Heart left ventricle (tissue), 16 donors: ENCODE data around the gene AJUBA. TPM values are rescaled to one million over a fixed set of nuclear protein-coding genes. Genes with fewer than 3 reads are reported as not detected.
A peak's percentile ranks its signal among the peaks of the same experiment; 100 is the strongest.

Source experiments
- ATAC-seq, 4 donors: fragments of 200-7000 bp; cut with Tn5 transposase; one replicate each; pipeline ENCODE4 v1.9.1; 2020 to 2022; ENCODE audit warnings: moderate library complexity in 4 of 4, mild to moderate bottlenecking in 3 of 4, moderate number of reproducible peaks in 1 of 4
- DNase-seq, 5 donors: peaks; one replicate each; pipeline ENCODE4 v3.0.0-alpha.2; 2020
- H3K27ac ChIP-seq, 12 donors: fragments of 200-600 bp; sonication (generic) in 4 of 12; one replicate each; pipeline versions ENCODE4 v1.5.0 to v1.8.0; 2016 to 2022; ENCODE audit warnings: mild to moderate bottlenecking in 2 of 12
- H3K27me3 ChIP-seq, 9 donors: fragments of 200-600 bp; sonication (generic) in 2 of 9; one replicate each; pipeline versions ENCODE4 v1.5.1 to v1.8.0; 2016 to 2022; ENCODE audit warnings: mild to moderate bottlenecking in 3 of 9
- H3K36me3 ChIP-seq, 9 donors: fragments of 200-600 bp; sonication (generic) in 2 of 9; one replicate each; pipeline versions ENCODE4 v1.5.0 to v1.8.0; 2018 to 2022; ENCODE audit warnings: mild to moderate bottlenecking in 2 of 9
- H3K4me1 ChIP-seq, 12 donors: fragments of 200-600 bp; sonication (generic) in 4 of 12; one replicate each; pipeline versions ENCODE4 v1.5.0 to v1.8.0; 2016 to 2022; ENCODE audit warnings: mild to moderate bottlenecking in 3 of 12
- H3K4me3 ChIP-seq, 12 donors: fragments of 200-600 bp; sonication (generic) in 4 of 12; one replicate each; pipeline versions ENCODE4 v1.5.0 to v1.8.0; 2017 to 2022; ENCODE audit warnings: mild to moderate bottlenecking in 9 of 12, moderate library complexity in 4 of 12
- H3K9me3 ChIP-seq, 12 donors: fragments of 200-600 bp; sonication (generic) in 4 of 12; one replicate each; pipeline versions ENCODE4 v1.5.0 to v1.8.0; 2016 to 2022; ENCODE audit warnings: mild to moderate bottlenecking in 1 of 12
- POLR2A ChIP-seq, 2 donors: fragments of 450-650 bp; IDR thresholded peaks; one replicate each; pipeline ENCODE4 v1.6.1; 2017; ENCODE audit warnings: antibody characterized with exemption in 2 of 2, mild to moderate bottlenecking in 2 of 2, moderate library complexity in 2 of 2
- whole genome bisulfite sequencing, 4 donors: extraction: QIAGEN DNeasy Blood & Tissue Kit in 2 of 4; methylation state at CpG; one replicate each; pipeline versions ENCODE4 v1.1.5 to v1.1.7; 2013 to 2018; 5-methylcytosine and 5-hydroxymethylcytosine counted together
- intact Hi-C, 10 donors: fragments of 100-400 bp; cut with DNase I; formaldehyde crosslinking; loops; one replicate each; pipeline versions ENCODE4 v1.11.1 to v1.14.2; 2022
- polyA plus RNA-seq, 2 donors: library from polyadenylated mRNA; stranded (reverse); fragments of 200-250 nt; gene quantifications; one replicate each; pipeline ENCODE4 v1.2.3, GENCODE V29; 2013
- total RNA-seq, 9 donors: library from RNA; depleted of rRNA in 2 of 9; stranded (reverse); fragments of >200 nt in 2 of 9; fragmentation: NEBNext Ultra II Directional in 3 of 9; extraction: Animal tissue kit (Norgen Biotek cat#: 25700) in 3 of 9; gene quantifications; one replicate each; pipeline versions ENCODE4 v1.1.0 to v1.2.4, GENCODE V29; 2016 to 2023
- TF ChIP-seq, protein P1 (sequence below), 12 donors: fragments of 200-600 bp; sonication (generic) in 4 of 12; IDR thresholded peaks; one replicate each; pipeline versions ENCODE4 v1.5.0 to v1.8.0; 2018 to 2022; ENCODE audit warnings: antibody characterized with exemption in 12 of 12, mild to moderate bottlenecking in 5 of 12
- donor health status: ischemic (EF 13 %, LVEDD 7.1; RV severe dilation, severe dysfunction).
- donor health status: healthy with polysubstance abuse.
- donor health status: DM: no; HTN: yes; CAD: no.
- donor health status: DM: no; HTN: no; CAD: no.
- donor health status: ischemic (EF 25% LVEDD 6.9; RV normal size, moderate dysfunction).
- donor health status: ischemic (EF 25% LVEDD 5.7; RV mildly dilated, moderate dysfunction).
- donor health status: healthy.
- donor health status: DM: yes; HTN: yes; CAD: no.
- donor health status: ischemic (EF 35%, LVEDD 5.7; RV mildly dilated, moderate dysfunction).
- donor health status: nonischemic (EF 11% LVEDD 7.7; RV severe dilation, severe dysfunction).
- donor health status: DM: yes; HTN: yes; CAD: no.
- donor health status: PGD.
- donor health status: ischemic (EF 29% LVEDD 5.4; RV normal size, mild dysfunction).
- donor health status: nonischemic (EF 23%, LVEDD 6.1; RV moderate dilation, normal function).

The AJUBA gene
- total and polyA plus RNA-seq, 11 donors: 5.6 to 18.0 (median 9.9) TPM

DNA sequence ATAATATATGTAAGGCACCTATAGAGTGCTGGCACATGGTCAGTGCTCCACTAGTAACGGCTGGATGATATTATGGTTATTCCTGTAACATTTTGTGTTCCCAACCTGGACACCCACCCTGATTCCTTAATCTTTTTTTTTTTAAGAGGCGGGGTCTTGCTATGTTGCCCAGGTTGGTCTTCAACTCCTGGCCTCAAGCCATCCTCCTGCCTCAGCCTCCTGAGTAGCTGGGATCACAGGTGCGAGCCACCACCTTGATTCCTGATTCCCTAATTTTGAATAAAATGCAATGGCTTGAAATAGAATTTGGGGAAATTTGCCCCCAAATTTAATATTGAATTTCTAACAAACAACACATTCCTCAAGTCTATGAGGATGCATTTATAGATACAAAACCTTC, 20.2 kb upstream of the AJUBA start:
- Histone ChIP-seq H3K27me3 (no peaks in the 10 kb centered on the region), H3K9me3 (no peaks in the 10 kb centered on the region), H3K36me3 (peaks cover 0 to 10% (median 0%) of the 10 kb centered on the region in 9 donors), H3K27ac (no peak overlapping the region), H3K4me1 (peaks cover 0 to 27% (median 12%) of the 10 kb centered on the region in 12 donors), H3K4me3 (no peak overlapping the region)
- WGBS, 4 donors: 94 to 99% (median 98%) methylated on average over 3 of the region's 3 CpGs
- TF ChIP-seq POLR2A (IDR thresholded peaks at IDR 0.05): no peak
- TF ChIP-seq, protein P1, sequence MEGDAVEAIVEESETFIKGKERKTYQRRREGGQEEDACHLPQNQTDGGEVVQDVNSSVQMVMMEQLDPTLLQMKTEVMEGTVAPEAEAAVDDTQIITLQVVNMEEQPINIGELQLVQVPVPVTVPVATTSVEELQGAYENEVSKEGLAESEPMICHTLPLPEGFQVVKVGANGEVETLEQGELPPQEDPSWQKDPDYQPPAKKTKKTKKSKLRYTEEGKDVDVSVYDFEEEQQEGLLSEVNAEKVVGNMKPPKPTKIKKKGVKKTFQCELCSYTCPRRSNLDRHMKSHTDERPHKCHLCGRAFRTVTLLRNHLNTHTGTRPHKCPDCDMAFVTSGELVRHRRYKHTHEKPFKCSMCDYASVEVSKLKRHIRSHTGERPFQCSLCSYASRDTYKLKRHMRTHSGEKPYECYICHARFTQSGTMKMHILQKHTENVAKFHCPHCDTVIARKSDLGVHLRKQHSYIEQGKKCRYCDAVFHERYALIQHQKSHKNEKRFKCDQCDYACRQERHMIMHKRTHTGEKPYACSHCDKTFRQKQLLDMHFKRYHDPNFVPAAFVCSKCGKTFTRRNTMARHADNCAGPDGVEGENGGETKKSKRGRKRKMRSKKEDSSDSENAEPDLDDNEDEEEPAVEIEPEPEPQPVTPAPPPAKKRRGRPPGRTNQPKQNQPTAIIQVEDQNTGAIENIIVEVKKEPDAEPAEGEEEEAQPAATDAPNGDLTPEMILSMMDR (IDR thresholded peaks at IDR 0.05): no peak
- intact Hi-C loops: no loop called here
- ATAC-seq (no peak), DNase-seq (no peak)

DNA sequence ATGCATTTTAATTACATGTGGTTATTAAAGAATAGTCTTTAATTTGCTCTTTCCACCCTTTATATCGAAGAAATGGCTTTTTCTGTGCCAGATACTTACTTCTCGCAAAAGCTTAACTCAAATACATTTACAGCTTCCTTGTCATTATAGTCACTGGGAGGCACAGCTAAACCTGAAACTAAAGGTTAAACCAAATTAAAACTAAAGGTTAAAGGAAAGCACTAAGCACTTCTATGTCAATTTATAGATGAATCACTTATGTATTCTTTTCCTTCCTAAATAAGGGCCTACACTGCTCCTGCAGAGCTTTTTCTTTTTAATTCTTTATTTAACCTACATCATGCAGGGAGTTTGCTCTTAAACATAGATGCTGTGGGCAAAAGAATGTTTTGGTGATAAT, 18.5 kb upstream of the AJUBA start:
- TF ChIP-seq, protein P1 (IDR thresholded peaks at IDR 0.05): no peak
- TF ChIP-seq POLR2A (IDR thresholded peaks at IDR 0.05): no peak
- Histone ChIP-seq H3K27me3 (no peaks in the 10 kb centered on the region), H3K4me1 (peaks cover 0 to 18% (median 3%) of the 10 kb centered on the region in 12 donors), H3K9me3 (no peaks in the 10 kb centered on the region), H3K27ac (no peak overlapping the region), H3K4me3 (no peak overlapping the region), H3K36me3 (peaks cover 0 to 10% (median 0%) of the 10 kb centered on the region in 9 donors)
- ATAC-seq (no peak), DNase-seq (no peak)
- intact Hi-C loops: no loop called here
- WGBS, 4 donors: 97 to 100% (median 98%) methylated on average over 2 of the region's 2 CpGs

DNA sequence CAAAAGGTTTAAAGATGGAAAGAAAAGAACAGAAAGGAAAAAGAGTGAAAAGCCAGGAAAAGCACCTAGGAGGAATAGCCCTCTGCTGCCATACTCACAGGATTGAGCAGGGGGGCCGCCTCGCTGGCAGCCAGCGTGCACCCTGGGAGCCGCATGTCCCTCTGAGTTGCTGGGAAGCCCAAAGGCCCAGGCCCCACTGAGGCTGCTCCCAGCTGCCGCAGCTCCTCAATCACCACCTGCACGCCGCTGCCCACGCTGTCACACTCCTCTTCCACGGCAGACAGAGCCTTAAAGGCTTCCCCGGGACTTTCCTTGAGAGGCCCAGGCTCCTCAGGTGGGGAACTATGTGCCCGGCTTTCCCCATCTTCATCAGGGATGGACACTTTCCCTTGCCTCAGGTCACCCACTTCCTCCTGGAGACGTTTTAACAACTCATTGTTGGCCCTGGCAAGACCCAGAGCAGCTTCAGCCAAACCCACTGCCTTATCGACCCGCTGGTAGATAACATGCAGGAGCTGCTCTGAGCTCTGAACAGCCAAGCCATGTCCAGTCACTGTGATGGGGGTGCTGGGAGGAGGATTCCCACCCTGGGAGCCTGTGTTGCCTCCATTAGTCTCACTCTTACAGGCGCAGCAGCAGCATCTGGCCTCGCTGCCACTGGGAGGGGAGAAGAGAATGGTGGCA, 16.1 kb upstream of the AJUBA start:
- Histone ChIP-seq H3K27ac (no peak overlapping the region), H3K9me3 (no peaks in the 10 kb centered on the region), H3K27me3 (no peaks in the 10 kb centered on the region), H3K4me3 (no peak overlapping the region), H3K4me1 (peaks cover 0 to 25% (median 3%) of the 10 kb centered on the region in 12 donors), H3K36me3 (peaks cover 0 to 16% (median 0%) of the 10 kb centered on the region in 9 donors)
- WGBS, 4 donors: 70 to 73% (median 72%) methylated on average over 15 to 16 of the region's 16 CpGs
- ATAC-seq: peak; percentile 23 to 74 (median 36)
- no peak for TF ChIP-seq POLR2A (IDR thresholded peaks at IDR 0.05)
- TF ChIP-seq, protein P1 (IDR thresholded peaks at IDR 0.05): no peak
- intact Hi-C loops: no loop called here
- no peak for DNase-seq

DNA sequence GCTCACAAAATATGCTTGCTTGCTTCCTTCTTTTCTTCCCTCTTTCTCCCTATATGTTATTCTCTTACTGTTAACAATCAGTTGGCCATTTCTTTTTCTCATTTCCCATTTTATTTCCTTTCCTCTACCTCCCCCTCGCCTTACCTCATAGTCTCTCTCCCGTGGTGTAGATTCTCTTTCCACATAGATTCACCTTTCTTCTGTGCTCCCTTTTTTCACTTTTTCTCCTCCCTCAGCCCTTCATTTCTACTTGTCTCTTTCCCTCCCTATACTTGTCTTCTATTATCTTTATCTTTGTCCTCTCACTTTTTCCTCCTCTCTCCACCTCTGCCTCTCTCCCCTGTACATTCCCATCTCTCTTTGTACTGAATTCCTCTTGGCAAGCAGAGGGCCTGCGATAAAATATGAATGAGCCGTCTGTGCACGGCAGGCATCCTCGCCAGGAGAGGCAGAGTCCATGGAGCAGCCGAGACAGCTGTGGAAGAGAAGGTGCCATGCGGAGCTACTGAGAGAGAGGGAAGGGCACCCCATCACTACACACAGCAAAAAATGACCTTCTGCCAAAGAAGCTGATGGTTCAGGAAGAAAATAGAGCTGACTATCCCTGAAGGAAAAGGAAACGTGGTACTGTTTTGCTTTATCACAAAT, 15.4 kb upstream of the AJUBA start:
- Histone ChIP-seq H3K9me3 (no peaks in the 10 kb centered on the region), H3K36me3 (peaks cover 0 to 21% (median 0%) of the 10 kb centered on the region in 9 donors), H3K4me3 (no peak overlapping the region), H3K27me3 (no peaks in the 10 kb centered on the region), H3K27ac (no peak overlapping the region), H3K4me1 (peaks cover 0 to 25% (median 3%) of the 10 kb centered on the region in 12 donors)
- TF ChIP-seq POLR2A (IDR thresholded peaks at IDR 0.05): no peak
- TF ChIP-seq, protein P1 (IDR thresholded peaks at IDR 0.05): no peak
- ATAC-seq (peak in 1 of 4 donors; percentile 26), DNase-seq (no peak)
- WGBS, 4 donors: 48 to 60% (median 52%) methylated on average over 9 of the region's 9 CpGs
- intact Hi-C loops: no loop called here
